LNCaP clone FGC (cell line): Measurements from ENCODE around the gene KRTAP19-8.

ENCODE experiments used
- DNase-seq: peaks from one replicate; pipeline ENCODE4 v3.0.0-alpha.2; 2011; ENCODE audit warnings: low read depth
- H3K4me3 ChIP-seq: 2 replicates; pipeline ENCODE4 v1.5.1; 2011; ENCODE audit warnings: mild to moderate bottlenecking, low read depth, low read length, control low read depth
- TF ChIP-seq, protein P1 (sequence below): IDR thresholded peaks from 2 replicates; pipeline ENCODE4 v1.5.1; 2012; ENCODE audit warnings: mild to moderate bottlenecking; ENCODE audit not compliant: control insufficient read depth, insufficient read depth; ENCODE audit errors: extremely low read depth

The KRTAP19-8 gene, protein sequence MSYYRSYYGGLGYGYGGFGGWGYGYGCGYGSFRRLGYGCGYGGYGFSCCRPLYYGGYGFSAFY

DNA sequence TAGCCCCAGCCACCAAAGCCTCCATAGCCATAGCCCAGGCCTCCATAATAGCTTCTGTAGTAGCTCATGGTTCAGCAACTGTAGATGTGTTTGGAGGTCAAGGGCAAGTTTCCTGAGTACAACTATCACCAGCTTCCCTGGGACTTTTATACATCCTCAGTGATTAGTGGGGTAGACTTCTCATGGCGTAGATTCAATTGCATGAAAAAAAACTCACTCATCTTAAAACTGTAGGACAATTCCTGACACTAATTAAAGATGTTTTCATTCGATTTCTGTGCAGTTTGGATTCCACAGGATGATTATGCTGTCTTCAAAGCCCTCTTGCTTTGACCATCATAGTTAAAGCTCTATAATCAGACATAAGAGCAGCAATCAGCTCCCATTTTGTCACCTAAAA is at the start of gene KRTAP19-8:
KRTAP19-8 (minus strand) TSS at position 101 of the 400 bp plus-strand sequence; CDS start at position 68, 33 bp downstream.
- TF ChIP-seq, protein P1, sequence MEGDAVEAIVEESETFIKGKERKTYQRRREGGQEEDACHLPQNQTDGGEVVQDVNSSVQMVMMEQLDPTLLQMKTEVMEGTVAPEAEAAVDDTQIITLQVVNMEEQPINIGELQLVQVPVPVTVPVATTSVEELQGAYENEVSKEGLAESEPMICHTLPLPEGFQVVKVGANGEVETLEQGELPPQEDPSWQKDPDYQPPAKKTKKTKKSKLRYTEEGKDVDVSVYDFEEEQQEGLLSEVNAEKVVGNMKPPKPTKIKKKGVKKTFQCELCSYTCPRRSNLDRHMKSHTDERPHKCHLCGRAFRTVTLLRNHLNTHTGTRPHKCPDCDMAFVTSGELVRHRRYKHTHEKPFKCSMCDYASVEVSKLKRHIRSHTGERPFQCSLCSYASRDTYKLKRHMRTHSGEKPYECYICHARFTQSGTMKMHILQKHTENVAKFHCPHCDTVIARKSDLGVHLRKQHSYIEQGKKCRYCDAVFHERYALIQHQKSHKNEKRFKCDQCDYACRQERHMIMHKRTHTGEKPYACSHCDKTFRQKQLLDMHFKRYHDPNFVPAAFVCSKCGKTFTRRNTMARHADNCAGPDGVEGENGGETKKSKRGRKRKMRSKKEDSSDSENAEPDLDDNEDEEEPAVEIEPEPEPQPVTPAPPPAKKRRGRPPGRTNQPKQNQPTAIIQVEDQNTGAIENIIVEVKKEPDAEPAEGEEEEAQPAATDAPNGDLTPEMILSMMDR, result no peak
- H3K4me3 ChIP-seq, result no peak within 1 kb of the TSS

DNA sequence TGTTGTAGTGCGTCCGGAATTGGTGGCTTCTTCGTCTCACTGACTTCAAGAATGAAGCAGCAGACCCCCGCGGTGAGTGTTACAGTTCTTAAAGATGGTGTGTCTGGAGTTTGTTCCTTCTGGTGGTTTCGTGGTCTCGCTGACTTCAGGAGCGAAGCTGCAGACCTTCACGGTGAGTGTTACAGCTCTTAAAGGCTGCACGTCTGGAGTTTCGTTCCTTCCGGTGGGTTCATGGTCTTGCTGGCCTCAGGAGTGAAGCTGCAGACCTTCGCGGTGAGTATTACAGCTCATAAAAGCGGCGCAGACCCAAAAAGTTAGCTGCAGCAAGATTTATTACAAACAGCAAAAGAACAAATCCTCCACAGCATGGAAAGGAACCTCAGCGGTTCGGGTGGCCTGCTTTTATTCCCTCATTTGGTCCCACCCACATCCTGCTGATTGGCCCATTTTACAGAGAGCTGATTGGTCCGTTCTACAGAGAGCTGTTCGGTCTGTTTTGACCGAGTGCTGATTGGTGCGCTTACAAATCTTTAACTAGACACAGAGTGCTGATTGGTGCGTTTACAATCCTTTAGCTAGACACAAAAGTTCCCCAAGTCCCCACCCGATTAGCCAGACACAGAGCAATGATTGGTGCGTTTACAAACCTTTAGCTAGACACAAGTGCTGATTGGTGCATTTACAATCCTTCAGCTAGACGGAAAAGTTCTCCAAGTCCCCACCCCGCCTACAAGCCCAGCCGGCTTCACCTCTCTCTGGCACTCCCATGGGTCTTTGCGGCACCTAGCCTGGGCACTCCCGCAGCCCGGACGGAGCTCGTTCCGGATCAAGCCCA is 49.6 kb upstream of the KRTAP19-8 start:
- no peak for DNase-seq
- TF ChIP-seq, protein P1, result no peak
- H3K4me3 ChIP-seq, result no peak overlapping the region

More for the DNA sequence above, at the start of gene KRTAP19-8:
- DNase-seq, result no peak

DNA sequence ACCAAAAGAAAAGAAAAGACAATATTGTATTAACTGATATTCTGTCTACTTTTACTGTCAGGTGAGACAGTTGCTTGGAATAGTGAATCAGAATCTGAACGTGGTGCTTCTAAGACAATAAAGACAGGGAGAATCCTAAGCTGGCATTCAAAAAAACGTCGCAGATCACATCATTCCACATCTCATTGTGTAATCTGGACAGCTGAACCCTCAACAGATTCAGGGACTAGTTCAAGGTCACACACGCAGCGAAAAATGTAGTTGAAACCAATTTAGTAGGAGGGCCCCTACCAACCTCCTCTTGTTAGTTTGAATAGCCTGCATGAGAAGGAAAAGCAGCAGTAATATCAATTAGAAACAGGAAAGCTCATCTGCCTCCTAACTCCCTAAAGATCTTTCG is 46.4 kb upstream of the KRTAP19-8 start:
- no peak overlapping the region for H3K4me3 ChIP-seq
- DNase-seq, result no peak
- TF ChIP-seq, protein P1, result no peak

DNA sequence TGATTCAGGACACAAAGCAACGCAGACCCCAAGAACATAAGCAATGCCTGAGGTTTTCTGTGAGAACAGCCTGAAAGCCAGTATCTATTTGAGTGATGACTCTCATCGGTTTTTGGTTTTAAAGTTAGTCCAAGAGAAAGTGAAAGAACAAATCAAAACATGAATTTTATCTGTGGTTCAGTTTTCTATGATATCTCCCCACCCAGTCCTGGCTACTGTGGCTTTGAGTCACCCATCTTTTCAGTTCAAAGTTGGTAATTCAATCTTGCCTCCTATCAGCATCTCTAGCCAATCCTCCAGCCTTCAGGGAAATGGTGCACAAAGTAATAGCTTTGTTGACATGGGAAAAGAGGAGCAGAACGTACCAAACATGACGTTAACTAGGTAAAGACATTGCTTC is 40.5 kb upstream of the KRTAP19-8 start:
- no peak overlapping the region for H3K4me3 ChIP-seq
- no peak for DNase-seq
- TF ChIP-seq, protein P1, result no peak

DNA sequence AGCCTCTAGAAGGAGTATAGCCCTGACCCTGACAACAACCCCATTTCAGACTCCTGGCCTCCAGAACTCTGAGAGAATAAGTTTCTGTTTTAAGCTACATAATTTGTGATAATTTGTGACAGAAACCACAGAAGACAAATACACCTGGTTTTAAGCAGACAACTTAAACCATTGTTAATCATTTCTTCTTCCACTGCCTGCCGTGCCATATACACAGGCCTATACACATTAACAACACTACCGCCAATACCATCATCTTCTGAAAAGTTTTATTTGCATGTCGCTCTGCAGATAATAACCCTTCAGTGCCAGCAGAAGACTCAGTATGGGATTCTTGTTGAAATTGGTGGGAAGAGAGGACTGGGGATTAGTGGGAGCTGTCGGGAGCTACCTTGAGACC is 39.9 kb upstream of the KRTAP19-8 start:
- no peak for DNase-seq
- H3K4me3 ChIP-seq, result no peak overlapping the region
- TF ChIP-seq, protein P1, result no peak

DNA sequence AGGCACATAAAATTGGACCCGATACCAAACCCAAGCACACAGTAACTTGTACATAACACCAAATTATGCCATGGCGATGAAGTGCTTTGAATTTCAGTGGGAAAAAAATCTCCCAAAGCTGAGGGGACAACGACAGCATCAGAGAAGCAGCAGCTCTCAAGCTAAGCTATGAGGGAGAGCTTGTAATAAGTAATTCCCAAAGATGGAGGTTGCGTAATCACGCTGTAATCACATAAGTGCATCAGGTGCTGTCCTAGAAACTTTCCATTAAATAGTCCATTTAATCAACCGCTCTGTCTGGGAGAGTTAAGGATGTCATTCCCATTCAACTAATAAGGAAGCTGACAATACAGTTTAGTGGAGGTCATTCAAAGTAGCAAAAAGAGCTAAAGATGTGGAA is 37.6 kb upstream of the KRTAP19-8 start:
- no peak for DNase-seq
- TF ChIP-seq, protein P1, result no peak

More for the DNA sequence above, 37.6 kb upstream of the KRTAP19-8 start:
- H3K4me3 ChIP-seq, result no peak overlapping the region
